DND-41 (cell line): ENCODE measurements around the gene CCDC106.
A peak's percentile ranks its signal among the peaks of the same experiment; 100 is the strongest.

Source experiments
- ATAC-seq: fragments of 200-7000 bp; cut with Tn5 transposase; 3 replicates; pipeline ENCODE4 v1.9.1; 2021; ENCODE audit warnings: low read depth; ENCODE audit not compliant: insufficient read depth
- DNase-seq: peaks from one replicate; pipeline ENCODE4 v3.0.0-alpha.2; 2020
- H2AFZ ChIP-seq: 2 replicates; pipeline ENCODE4 v1.6.0; 2012; ENCODE audit warnings: low read depth, low read length
- H3K27ac ChIP-seq: 2 replicates; pipeline ENCODE4 v1.5.1; 2012; ENCODE audit warnings: low read length, inconsistent platforms
- H3K27me3 ChIP-seq: fragments of 200-600 bp; sonication (generic); 2 replicates; pipeline ENCODE4 v1.6.0; 2012; ENCODE audit warnings: low read length, mild to moderate bottlenecking, inconsistent platforms; ENCODE audit not compliant: insufficient read depth, poor library complexity
- H3K36me3 ChIP-seq: 2 replicates; pipeline ENCODE4 v1.5.1; 2012; ENCODE audit warnings: low read length, inconsistent platforms; ENCODE audit not compliant: insufficient read depth
- H3K4me1 ChIP-seq: 2 replicates; pipeline ENCODE4 v1.5.1; 2012; ENCODE audit warnings: mild to moderate bottlenecking, low read length; ENCODE audit not compliant: insufficient read depth
- H3K4me2 ChIP-seq: 2 replicates; pipeline ENCODE4 v1.6.0; 2012; ENCODE audit warnings: mild to moderate bottlenecking, moderate library complexity, low read length, inconsistent platforms; ENCODE audit not compliant: insufficient read depth
- H3K4me3 ChIP-seq, 2 experiments: fragments of 200-600 bp in 1 of 2; shearing (Covaris generic) in 1 of 2; 2 replicates each; pipeline ENCODE4 v1.5.1; 2012 to 2016; ENCODE audit warnings: inconsistent platforms in 2 of 2, low read length in 2 of 2, mild to moderate bottlenecking in 2 of 2, low read depth in 1 of 2, moderate library complexity in 1 of 2
- H3K79me2 ChIP-seq: 2 replicates; pipeline ENCODE4 v1.6.0; 2012; ENCODE audit warnings: low read length, inconsistent platforms; ENCODE audit not compliant: insufficient read depth
- H3K9ac ChIP-seq: 2 replicates; pipeline ENCODE4 v1.6.0; 2012; ENCODE audit warnings: low read depth, mild to moderate bottlenecking, inconsistent platforms, low read length, moderate library complexity
- H3K9me3 ChIP-seq: 2 replicates; pipeline ENCODE4 v1.5.1; 2012; ENCODE audit warnings: low read length, moderate library complexity, mild to moderate bottlenecking, inconsistent platforms; ENCODE audit not compliant: insufficient read depth, severe bottlenecking
- H4K20me1 ChIP-seq: 2 replicates; pipeline ENCODE4 v1.6.0; 2012; ENCODE audit warnings: low read length; ENCODE audit not compliant: insufficient read depth
- CTCF ChIP-seq: IDR thresholded peaks from 2 replicates; pipeline ENCODE4 v1.5.1; 2012; ENCODE audit warnings: borderline replicate concordance, low read length, moderate library complexity, mild to moderate bottlenecking; ENCODE audit not compliant: poor library complexity, severe bottlenecking; ENCODE audit errors: extremely low read depth
- EZH2 ChIP-seq: IDR thresholded peaks from 3 replicates; pipeline ENCODE4 v1.6.1; 2012; ENCODE audit warnings: borderline replicate concordance, low read depth, mild to moderate bottlenecking, moderate library complexity, low read length, inconsistent platforms; ENCODE audit not compliant: severe bottlenecking

The CCDC106 gene

GRCh38 chr19:55656552-55656951 lies 8.5 kb downstream of the CCDC106 start:
- Histone ChIP-seq H3K79me2 (peaks cover 74% of the 10 kb centered on the region), H3K9me3 (no peaks in the 10 kb centered on the region), H3K27me3 (no peaks in the 10 kb centered on the region), H3K27ac (peak overlapping the region; percentile 89), H2AFZ (no peak overlapping the region), H3K36me3 (peaks cover 60% of the 10 kb centered on the region), H3K4me3 (peak overlapping the region; percentile 76 to 89; a peak in 3 of 4 replicates), H3K4me2 (peak overlapping the region; percentile 83), H4K20me1 (peaks cover 62% of the 10 kb centered on the region), H3K9ac (peak overlapping the region; percentile 90), H3K4me1 (peaks cover 52% of the 10 kb centered on the region)
- TF ChIP-seq CTCF: no peak
- TF ChIP-seq EZH2: no peak
- no peak for DNase-seq
- ATAC-seq: no peak

- no peaks in the 10 kb centered on the region for H3K9me3 ChIP-seq
- H3K4me2 ChIP-seq: peak overlapping the region; percentile 83
- DNase-seq (no peak), ATAC-seq (no peak)
- peak overlapping the region in 1 of 2 experiments; percentile 76; a peak in 3 of 4 replicates for H3K4me3 ChIP-seq
- TF ChIP-seq EZH2: no peak
- TF ChIP-seq CTCF: no peak
- H2AFZ ChIP-seq: no peak overlapping the region
- H4K20me1 ChIP-seq: peaks cover 67% of the 10 kb centered on the region
- peaks cover 80% of the 10 kb centered on the region for H3K79me2 ChIP-seq
- H3K27me3 ChIP-seq: no peaks in the 10 kb centered on the region
- H3K4me1 ChIP-seq: peaks cover 51% of the 10 kb centered on the region
- H3K27ac ChIP-seq: peak overlapping the region; percentile 89; the same call in 1 of the 2 replicates
- H3K36me3 ChIP-seq: peaks cover 66% of the 10 kb centered on the region
- peak overlapping the region; percentile 90 for H3K9ac ChIP-seq
Observed at GRCh38 chr19:55656988-55657747, 9.2 kb downstream of the CCDC106 start.

GRCh38 chr19:55658846-55659459 lies 10.9 kb downstream of the CCDC106 start:
- no peak for DNase-seq
- Histone ChIP-seq H4K20me1 (peaks cover 84% of the 10 kb centered on the region), H2AFZ (no peak overlapping the region), H3K27me3 (no peaks in the 10 kb centered on the region), H3K79me2 (peaks cover 91% of the 10 kb centered on the region), H3K9ac (no peak overlapping the region), H3K4me2 (peak overlapping the region; percentile 83), H3K4me1 (peaks cover 40% of the 10 kb centered on the region), H3K36me3 (peaks cover 84% of the 10 kb centered on the region), H3K9me3 (no peaks in the 10 kb centered on the region), H3K4me3 (no peak overlapping the region), H3K27ac (no peak overlapping the region)
- no peak for ATAC-seq
- TF ChIP-seq EZH2 (no peak), CTCF (no peak)
